Measurements from ENCODE around the gene CPSF4L. TPM values are rescaled to one million over a fixed set of nuclear protein-coding genes. Genes with fewer than 3 reads are reported as not detected.
"Not testable (repeated sequence)": the region's sequence is repeated elsewhere in the genome, so short reads cannot be mapped to it uniquely, and the experiment has no call there.

CPSF4L gene
- polyA plus RNA-seq (2013, experiment 1 of 2) = not detected
- polyA plus RNA-seq (2013, experiment 2 of 2) = not detected

GRCh38 chr17:73261617-73261951 is at the start of gene CPSF4L:
CPSF4L (minus strand) TSS chr17:73261880; CDS start chr17:73261818, 62 bp downstream.
- Histone ChIP-seq H3K27ac (ENCODE audit: low read depth, low read length) (peak within 1 kb of the TSS; percentile 52; the same call in 1 of the 2 replicates), H3K9me3 (ENCODE audit: insufficient read depth, low read depth, low read length) (no peaks in the 10 kb centered on the region), H3K36me3 (ENCODE audit: insufficient read depth, low read length) (no peaks in the 10 kb centered on the region), H3K4me1 (ENCODE audit: insufficient read depth, low read length) (peaks cover 17% of the 10 kb centered on the region), H3K4me3 (ENCODE audit: low read length) (no peak within 1 kb of the TSS; the same call in 1 of the 2 replicates), H3K9ac (ENCODE audit: low read depth, low read length) (no peak within 1 kb of the TSS), H3K27me3 (ENCODE audit: insufficient read depth, low read length) (no peaks in the 10 kb centered on the region)
- 72% methylated on average over 9 of the region's 9 CpGs for WGBS

DNA sequence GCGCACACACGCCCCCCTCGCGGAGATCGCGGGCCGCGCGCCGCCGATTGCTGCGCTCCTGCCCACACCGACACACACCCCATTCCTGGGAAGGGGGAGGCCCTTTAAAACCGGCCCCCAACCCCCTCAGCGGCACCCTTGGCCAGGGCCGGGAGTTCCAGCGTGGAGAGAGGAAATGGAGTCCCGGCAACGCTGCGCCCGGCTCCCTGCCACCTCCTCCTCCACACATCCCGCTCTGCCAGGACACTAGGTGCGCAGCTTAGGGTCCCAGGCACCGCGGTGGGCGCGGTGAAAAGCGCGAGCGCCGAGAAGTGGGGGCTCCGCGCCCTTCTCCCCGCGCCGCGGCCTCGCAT is 49.7 kb upstream of the CPSF4L start:
- peaks cover 13% of the 10 kb centered on the region for H3K27me3 ChIP-seq (ENCODE audit: insufficient read depth, low read length)
- WGBS = under 1% methylated on average over 38 of the region's 38 CpGs
- peak overlapping the region; percentile 81 for H3K9ac ChIP-seq (ENCODE audit: low read depth, low read length)
- peaks cover 24% of the 10 kb centered on the region for H3K4me1 ChIP-seq (ENCODE audit: insufficient read depth, low read length)
- H3K36me3 ChIP-seq (ENCODE audit: insufficient read depth, low read length) = no peaks in the 10 kb centered on the region
- H3K9me3 ChIP-seq (ENCODE audit: insufficient read depth, low read depth, low read length) = no peaks in the 10 kb centered on the region
- peak overlapping the region; percentile 94 for H3K4me3 ChIP-seq (ENCODE audit: low read length)
- H3K27ac ChIP-seq (ENCODE audit: low read depth, low read length) = peak overlapping the region; percentile 83; the same call in 1 of the 2 replicates

DNA sequence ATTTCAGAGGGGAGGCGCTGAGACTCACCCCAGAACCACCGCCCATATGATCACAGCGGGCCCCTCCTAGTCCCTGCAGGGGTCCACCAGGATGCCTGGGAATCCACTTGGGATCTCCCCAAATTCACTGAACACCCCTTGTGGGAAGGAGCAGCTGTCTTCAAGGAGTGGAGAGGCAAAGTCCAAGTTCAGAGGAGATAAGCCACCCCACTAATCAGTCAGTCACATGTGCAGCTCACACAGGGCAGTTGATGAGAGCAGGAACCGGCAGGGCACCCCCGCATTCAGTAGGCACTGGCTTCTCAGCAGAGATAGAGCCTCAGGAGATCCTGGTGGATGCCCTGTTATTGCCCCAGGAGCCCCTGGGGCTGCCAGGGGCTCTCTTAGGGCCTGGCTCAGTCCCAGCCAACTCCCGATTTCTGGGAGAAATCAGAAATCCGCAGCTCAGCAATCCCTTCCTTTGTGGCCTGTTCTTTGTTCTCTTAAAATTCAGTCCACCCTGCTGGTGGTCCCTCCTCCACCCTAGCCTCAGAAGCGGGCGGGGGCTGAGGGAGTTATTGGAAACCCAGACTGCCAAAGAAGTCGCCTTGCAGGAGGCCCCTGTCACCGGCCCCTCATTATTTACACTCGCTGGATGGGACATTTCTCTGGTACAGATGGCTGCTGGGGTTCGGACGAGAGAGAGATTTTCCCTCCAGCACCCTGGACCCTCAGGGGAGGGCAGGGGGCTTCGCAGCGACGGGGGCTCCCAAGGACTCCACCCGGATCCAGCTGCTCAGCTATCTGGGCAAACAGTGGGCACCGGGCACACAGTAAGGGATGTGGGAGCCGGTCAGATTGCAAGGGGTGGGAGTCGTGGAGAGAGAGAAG is 48.3 kb upstream of the CPSF4L start:
- Histone ChIP-seq H3K27ac (ENCODE audit: low read depth, low read length) (peak overlapping the region; percentile 83; the same call in 1 of the 2 replicates), H3K27me3 (ENCODE audit: insufficient read depth, low read length) (peaks cover 13% of the 10 kb centered on the region), H3K9me3 (ENCODE audit: insufficient read depth, low read depth, low read length) (no peaks in the 10 kb centered on the region), H3K36me3 (ENCODE audit: insufficient read depth, low read length) (no peaks in the 10 kb centered on the region), H3K4me3 (ENCODE audit: low read length) (peak overlapping the region; percentile 94), H3K4me1 (ENCODE audit: insufficient read depth, low read length) (peaks cover 36% of the 10 kb centered on the region), H3K9ac (ENCODE audit: low read depth, low read length) (peak overlapping the region; percentile 81)
- WGBS = 12% methylated on average over 21 of the region's 21 CpGs

DNA sequence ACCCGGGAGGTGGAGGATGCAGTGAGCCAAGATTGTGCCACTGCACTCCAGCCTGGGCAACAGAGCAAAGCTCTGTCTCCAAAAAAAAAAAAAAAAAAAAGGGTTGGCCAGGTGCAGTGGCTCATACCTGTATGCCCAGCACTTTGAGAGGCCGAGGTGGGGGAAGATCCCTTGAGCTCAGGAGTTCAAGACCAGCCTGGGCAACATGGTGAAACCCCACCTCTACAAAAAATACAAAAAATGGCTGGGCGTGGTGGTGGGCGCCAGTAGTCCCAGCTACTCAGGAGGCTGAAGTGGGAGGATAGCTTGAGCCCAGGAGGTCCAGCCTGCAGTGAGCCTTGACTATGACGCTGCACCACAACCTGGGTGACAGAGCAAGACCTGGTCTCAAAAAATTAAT is 47.3 kb upstream of the CPSF4L start:
- peaks cover 39% of the 10 kb centered on the region for H3K4me1 ChIP-seq (ENCODE audit: insufficient read depth, low read length)
- not testable (repeated sequence) for H3K4me3 ChIP-seq (ENCODE audit: low read length); H3K36me3 ChIP-seq (ENCODE audit: insufficient read depth, low read length); H3K27ac ChIP-seq (ENCODE audit: low read depth, low read length); H3K9ac ChIP-seq (ENCODE audit: low read depth, low read length); H3K9me3 ChIP-seq (ENCODE audit: insufficient read depth, low read depth, low read length)
- WGBS = 91% methylated on average over 4 of the region's 5 CpGs
- H3K27me3 ChIP-seq (ENCODE audit: insufficient read depth, low read length) = peaks cover 13% of the 10 kb centered on the region

DNA sequence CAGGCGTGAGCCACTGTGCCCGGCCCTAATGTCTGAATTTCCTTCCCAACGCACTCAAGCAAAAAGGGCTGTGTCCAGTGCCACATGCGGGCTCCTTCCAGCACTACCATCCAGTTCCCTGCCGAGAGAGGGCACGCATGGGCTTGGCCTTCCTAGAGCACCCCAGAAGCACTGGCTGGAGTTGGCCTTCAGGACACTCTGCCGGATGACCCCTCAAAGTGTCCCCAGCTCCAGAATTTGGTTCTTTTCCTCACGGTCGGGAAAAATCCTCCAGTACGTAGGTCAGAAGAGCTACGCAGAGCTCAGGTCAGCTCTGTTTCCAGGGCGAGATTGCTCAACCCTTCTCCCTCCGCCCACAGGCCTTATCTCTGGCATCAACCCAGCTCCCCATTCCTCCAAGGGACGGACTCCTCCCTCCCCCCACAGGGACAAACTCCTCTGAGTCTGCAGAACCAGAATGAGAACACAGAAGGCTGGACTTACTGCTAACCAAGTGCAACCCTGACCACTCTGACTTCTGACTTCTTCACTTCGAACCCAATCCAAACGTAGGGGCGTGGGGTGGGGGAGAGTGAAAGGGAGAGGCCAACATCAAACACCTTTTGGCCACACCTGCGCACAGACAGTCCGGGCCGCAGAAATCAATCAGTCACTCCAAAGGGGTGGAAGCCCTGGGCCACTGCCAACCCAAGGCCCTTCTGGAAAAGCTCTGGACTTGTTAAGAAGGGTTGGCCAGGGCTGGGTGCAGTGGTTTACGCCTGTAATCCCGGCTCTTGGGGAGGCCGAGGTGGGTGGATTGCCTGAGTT is 46.5 kb upstream of the CPSF4L start:
- H3K27me3 ChIP-seq (ENCODE audit: insufficient read depth, low read length) = peaks cover 8% of the 10 kb centered on the region
- peaks cover 35% of the 10 kb centered on the region for H3K4me1 ChIP-seq (ENCODE audit: insufficient read depth, low read length)
- no peaks in the 10 kb centered on the region for H3K9me3 ChIP-seq (ENCODE audit: insufficient read depth, low read depth, low read length)
- no peak overlapping the region for H3K27ac ChIP-seq (ENCODE audit: low read depth, low read length)
- H3K36me3 ChIP-seq (ENCODE audit: insufficient read depth, low read length) = no peaks in the 10 kb centered on the region
- H3K9ac ChIP-seq (ENCODE audit: low read depth, low read length) = no peak overlapping the region
- H3K4me3 ChIP-seq (ENCODE audit: low read length) = no peak overlapping the region
- WGBS = 88% methylated on average over 23 of the region's 23 CpGs

DNA sequence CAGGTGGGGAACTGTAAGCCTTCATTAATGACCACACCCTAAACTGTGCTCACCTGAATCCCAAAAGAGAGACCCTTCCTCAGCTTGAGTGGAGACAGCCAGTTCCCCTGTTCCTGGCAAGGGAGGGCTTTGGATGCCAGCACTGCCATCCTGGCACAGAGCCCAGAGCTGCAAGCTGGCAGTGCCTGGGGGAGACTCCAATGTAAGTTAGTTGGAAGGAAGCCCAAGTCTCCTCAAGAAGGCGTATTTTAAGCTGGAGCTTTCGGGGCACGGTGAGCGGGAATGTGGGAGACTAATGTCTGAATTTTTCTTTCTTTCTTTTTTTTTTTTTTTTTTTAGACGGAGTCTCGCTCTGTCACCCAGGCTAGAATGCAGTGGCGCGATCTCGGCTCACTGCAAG is 45.5 kb upstream of the CPSF4L start:
- Histone ChIP-seq H3K27me3 (ENCODE audit: insufficient read depth, low read length) (no peaks in the 10 kb centered on the region), H3K4me3 (ENCODE audit: low read length) (no peak overlapping the region), H3K27ac (ENCODE audit: low read depth, low read length) (no peak overlapping the region), H3K36me3 (ENCODE audit: insufficient read depth, low read length) (no peaks in the 10 kb centered on the region), H3K9ac (ENCODE audit: low read depth, low read length) (no peak overlapping the region), H3K9me3 (ENCODE audit: insufficient read depth, low read depth, low read length) (no peaks in the 10 kb centered on the region), H3K4me1 (ENCODE audit: insufficient read depth, low read length) (peaks cover 25% of the 10 kb centered on the region)
- WGBS = 98% methylated on average over 5 of the region's 9 CpGs

GRCh38 chr17:73305845-73306836 is 44.5 kb upstream of the CPSF4L start:
- H3K9me3 ChIP-seq (ENCODE audit: insufficient read depth, low read depth, low read length) = no peaks in the 10 kb centered on the region
- H3K9ac ChIP-seq (ENCODE audit: low read depth, low read length) = no peak overlapping the region
- peak overlapping the region; percentile 9; the same call in 1 of the 2 replicates for H3K27ac ChIP-seq (ENCODE audit: low read depth, low read length)
- WGBS = 83% methylated on average over 11 of the region's 11 CpGs
- no peaks in the 10 kb centered on the region for H3K27me3 ChIP-seq (ENCODE audit: insufficient read depth, low read length)
- H3K36me3 ChIP-seq (ENCODE audit: insufficient read depth, low read length) = no peaks in the 10 kb centered on the region
- H3K4me3 ChIP-seq (ENCODE audit: low read length) = no peak overlapping the region
- peaks cover 25% of the 10 kb centered on the region for H3K4me1 ChIP-seq (ENCODE audit: insufficient read depth, low read length)

- no peaks in the 10 kb centered on the region for H3K9me3 ChIP-seq (ENCODE audit: insufficient read depth, low read depth, low read length)
- H3K27me3 ChIP-seq (ENCODE audit: insufficient read depth, low read length) = no peaks in the 10 kb centered on the region
- no peak overlapping the region for H3K4me3 ChIP-seq (ENCODE audit: low read length)
- WGBS = 40% methylated on average over 16 of the region's 16 CpGs
- H3K36me3 ChIP-seq (ENCODE audit: insufficient read depth, low read length) = no peaks in the 10 kb centered on the region
- peaks cover 25% of the 10 kb centered on the region for H3K4me1 ChIP-seq (ENCODE audit: insufficient read depth, low read length)
- H3K9ac ChIP-seq (ENCODE audit: low read depth, low read length) = no peak overlapping the region
- peak overlapping the region; percentile 12; the same call in 1 of the 2 replicates for H3K27ac ChIP-seq (ENCODE audit: low read depth, low read length)
These were observed 43.5 kb upstream of the CPSF4L start for GRCh38 chr17:73304971-73305812.

DNA sequence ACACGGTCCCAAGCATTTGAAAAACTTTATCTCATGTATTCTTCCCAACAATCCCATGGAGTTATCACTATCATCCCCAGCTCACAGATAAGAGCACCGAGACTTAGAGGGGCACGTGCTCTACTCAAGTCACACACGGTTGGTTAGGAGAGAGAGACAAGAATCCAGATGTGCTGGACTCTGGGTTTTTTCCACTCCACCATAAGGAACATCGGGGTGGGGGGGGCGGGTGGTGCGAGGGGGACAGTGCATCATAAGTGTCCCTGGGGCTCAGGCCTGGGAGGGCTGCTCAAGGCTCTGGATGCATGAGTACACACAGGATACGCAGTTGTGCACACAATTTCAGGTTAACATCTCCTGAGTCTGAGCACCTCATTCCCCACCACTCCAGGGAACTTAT is 42.8 kb upstream of the CPSF4L start:
- Histone ChIP-seq H3K4me1 (ENCODE audit: insufficient read depth, low read length) (peaks cover 18% of the 10 kb centered on the region), H3K9ac (ENCODE audit: low read depth, low read length) (no peak overlapping the region), H3K36me3 (ENCODE audit: insufficient read depth, low read length) (no peaks in the 10 kb centered on the region), H3K9me3 (ENCODE audit: insufficient read depth, low read depth, low read length) (no peaks in the 10 kb centered on the region), H3K27ac (ENCODE audit: low read depth, low read length) (no peak overlapping the region), H3K27me3 (ENCODE audit: insufficient read depth, low read length) (no peaks in the 10 kb centered on the region), H3K4me3 (ENCODE audit: low read length) (no peak overlapping the region)
- 89% methylated on average over 8 of the region's 8 CpGs for WGBS

DNA sequence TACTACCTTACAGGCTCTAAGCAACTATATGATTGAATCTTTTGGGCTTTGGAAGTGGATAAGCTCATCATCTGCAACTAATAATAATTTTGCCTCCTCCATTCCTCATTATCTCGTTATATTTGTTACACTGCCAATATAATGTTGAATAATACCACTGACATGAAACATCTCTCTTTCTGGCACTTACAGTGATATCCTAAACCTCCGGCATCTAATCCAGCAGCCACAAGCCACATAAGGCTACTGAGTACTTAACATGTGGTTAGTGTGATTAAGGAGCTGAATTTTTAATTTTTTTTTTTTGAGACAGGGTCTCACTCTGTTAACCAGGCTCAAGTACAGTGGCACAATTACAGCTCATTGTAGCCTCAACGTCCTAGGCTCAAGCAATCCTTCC is 40.5 kb upstream of the CPSF4L start:
- H3K36me3 ChIP-seq (ENCODE audit: insufficient read depth, low read length) = no peaks in the 10 kb centered on the region
- WGBS = 95% methylated on average over 3 of the region's 3 CpGs

More for the DNA sequence above, 40.5 kb upstream of the CPSF4L start:
- H3K9ac ChIP-seq (ENCODE audit: low read depth, low read length) = no peak overlapping the region
- peaks cover 15% of the 10 kb centered on the region for H3K4me1 ChIP-seq (ENCODE audit: insufficient read depth, low read length)
- no peak overlapping the region for H3K27ac ChIP-seq (ENCODE audit: low read depth, low read length)
- H3K4me3 ChIP-seq (ENCODE audit: low read length) = no peak overlapping the region
- H3K9me3 ChIP-seq (ENCODE audit: insufficient read depth, low read depth, low read length) = no peaks in the 10 kb centered on the region
- H3K27me3 ChIP-seq (ENCODE audit: insufficient read depth, low read length) = no peaks in the 10 kb centered on the region
